NCI-H2029 treated with DMSO at 0.1 percent for 48 hours (cell line): ENCODE measurements around the gene SRSF8.
A peak's percentile ranks its signal among the peaks of the same experiment; 100 is the strongest.
"Not testable (repeated sequence)": the region's sequence is repeated elsewhere in the genome, so short reads cannot be mapped to it uniquely, and the experiment has no call there.

Source experiments
- DNase-seq: peaks from one replicate; lab custom pipeline; 2025; lab: John Stamatoyannopoulos, UW

SRSF8 gene

GRCh38 chr11:95066716-95067038, at the start of gene SRSF8:
Gene SRSF8 (plus strand): TSS chr11:95066919. CDS start chr11:95067227, 308 bp downstream.
- no peak for DNase-seq

- DNase-seq, result not testable (repeated sequence)
Measured at GRCh38 chr11:95021468-95021867, 45.3 kb upstream of the SRSF8 start.

GRCh38 chr11:95024958-95025357, 41.8 kb upstream of the SRSF8 start, which contains the start of gene KDM4E:
Gene KDM4E (plus strand): TSS chr11:95025258. CDS start chr11:95025558, 300 bp downstream.
- no peak for DNase-seq

- DNase-seq, result not testable (repeated sequence)
Measured at GRCh38 chr11:95025594-95025993, 41.1 kb upstream of the SRSF8 start.

GRCh38 chr11:95028357-95028756, 38.4 kb upstream of the SRSF8 start:
- DNase-seq, result no peak

- DNase-seq, result no peak
Measured at GRCh38 chr11:95033051-95033450, 33.7 kb upstream of the SRSF8 start.

GRCh38 chr11:95035316-95035715, 31.4 kb upstream of the SRSF8 start:
- no peak for DNase-seq

GRCh38 chr11:95037356-95038035, 29.2 kb upstream of the SRSF8 start:
- DNase-seq, result not testable (repeated sequence)

- DNase-seq, result no peak
Measured at GRCh38 chr11:95042239-95042638, 24.5 kb upstream of the SRSF8 start.

- no peak for DNase-seq
Measured at GRCh38 chr11:95042906-95043305, 23.8 kb upstream of the SRSF8 start.

- DNase-seq, result no peak
Measured at GRCh38 chr11:95044010-95044409, 22.7 kb upstream of the SRSF8 start.

- DNase-seq, result no peak
Measured at GRCh38 chr11:95045812-95046211, 20.9 kb upstream of the SRSF8 start.

GRCh38 chr11:95049122-95049521, 17.6 kb upstream of the SRSF8 start, which contains the start of gene KDM4F:
Gene KDM4F (plus strand): TSS chr11:95049422.
- DNase-seq, result not testable (repeated sequence)

GRCh38 chr11:95050595-95051202, 16.0 kb upstream of the SRSF8 start:
- DNase-seq, result no peak

GRCh38 chr11:95054356-95054755, 12.4 kb upstream of the SRSF8 start:
- DNase-seq, result no peak

- DNase-seq, result no peak
Measured at GRCh38 chr11:95055283-95055897, 11.3 kb upstream of the SRSF8 start.

GRCh38 chr11:95057959-95058358, 8.8 kb upstream of the SRSF8 start:
- no peak for DNase-seq

GRCh38 chr11:95058621-95059020, 8.1 kb upstream of the SRSF8 start:
- DNase-seq, result no peak

GRCh38 chr11:95059046-95059445, 7.7 kb upstream of the SRSF8 start:
- DNase-seq, result no peak

GRCh38 chr11:95065336-95065735, 1.4 kb upstream of the SRSF8 start:
- DNase-seq, result no peak

- peak; percentile 46 for DNase-seq
Measured at GRCh38 chr11:95067039-95067840, 521 bp downstream of the SRSF8 start.

- peak; percentile 57 for DNase-seq
Measured at GRCh38 chr11:95067841-95068219, 1.1 kb downstream of the SRSF8 start.
